ENCODE data around the gene UCKL1.

DNA sequence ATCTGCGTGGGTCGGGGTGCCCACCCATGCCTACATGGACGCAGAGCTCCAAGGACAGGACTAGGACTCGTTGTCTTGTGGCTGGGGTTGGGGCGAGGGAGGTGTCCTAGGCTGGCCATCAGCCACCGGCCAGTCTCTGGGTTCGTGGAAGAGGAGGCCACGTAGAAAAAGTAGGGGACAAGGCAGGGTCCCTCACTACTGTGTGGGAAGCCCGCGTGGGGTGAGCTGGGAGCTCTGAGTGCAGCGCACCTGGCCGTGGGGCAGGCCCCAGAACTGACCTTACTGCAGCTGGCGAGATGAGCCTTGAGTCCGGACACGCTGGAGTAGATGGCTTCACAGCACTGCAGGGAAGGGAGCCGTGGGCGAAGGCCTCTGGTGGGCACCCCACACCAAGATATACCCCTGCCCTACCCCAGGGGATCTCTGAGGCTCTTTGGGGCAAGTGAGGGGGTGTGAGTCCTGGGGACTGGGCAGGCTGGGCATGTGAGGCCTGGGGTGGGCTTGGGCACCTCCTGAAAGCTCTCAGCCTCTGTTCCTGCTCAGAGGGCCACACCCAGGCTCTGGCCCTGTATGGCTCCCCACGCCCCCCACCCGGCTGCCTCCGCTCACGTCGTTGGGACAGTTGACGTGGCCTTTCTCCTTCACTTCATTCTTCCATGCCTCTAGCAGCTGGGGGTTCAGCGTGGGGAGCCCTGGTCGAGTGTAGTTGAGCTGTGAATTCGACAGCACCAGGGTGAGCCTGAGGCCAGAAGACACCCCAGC, 5.6 kb upstream of the UCKL1 start:
- TF ChIP-seq POLR2A (IDR thresholded peaks at IDR 0.05): no peak
- TF ChIP-seq CTCF (IDR thresholded peaks at IDR 0.05): no peak
